ENCODE results near the gene TVP23C. TPM values are rescaled to one million over a fixed set of nuclear protein-coding genes. Genes with fewer than 3 reads are reported as not detected.
"Not testable (repeated sequence)": the region's sequence is repeated elsewhere in the genome, so short reads cannot be mapped to it uniquely, and the experiment has no call there.

TVP23C gene
- total RNA-seq, 1 donor from 2014 or later, result 48.0 TPM

DNA sequence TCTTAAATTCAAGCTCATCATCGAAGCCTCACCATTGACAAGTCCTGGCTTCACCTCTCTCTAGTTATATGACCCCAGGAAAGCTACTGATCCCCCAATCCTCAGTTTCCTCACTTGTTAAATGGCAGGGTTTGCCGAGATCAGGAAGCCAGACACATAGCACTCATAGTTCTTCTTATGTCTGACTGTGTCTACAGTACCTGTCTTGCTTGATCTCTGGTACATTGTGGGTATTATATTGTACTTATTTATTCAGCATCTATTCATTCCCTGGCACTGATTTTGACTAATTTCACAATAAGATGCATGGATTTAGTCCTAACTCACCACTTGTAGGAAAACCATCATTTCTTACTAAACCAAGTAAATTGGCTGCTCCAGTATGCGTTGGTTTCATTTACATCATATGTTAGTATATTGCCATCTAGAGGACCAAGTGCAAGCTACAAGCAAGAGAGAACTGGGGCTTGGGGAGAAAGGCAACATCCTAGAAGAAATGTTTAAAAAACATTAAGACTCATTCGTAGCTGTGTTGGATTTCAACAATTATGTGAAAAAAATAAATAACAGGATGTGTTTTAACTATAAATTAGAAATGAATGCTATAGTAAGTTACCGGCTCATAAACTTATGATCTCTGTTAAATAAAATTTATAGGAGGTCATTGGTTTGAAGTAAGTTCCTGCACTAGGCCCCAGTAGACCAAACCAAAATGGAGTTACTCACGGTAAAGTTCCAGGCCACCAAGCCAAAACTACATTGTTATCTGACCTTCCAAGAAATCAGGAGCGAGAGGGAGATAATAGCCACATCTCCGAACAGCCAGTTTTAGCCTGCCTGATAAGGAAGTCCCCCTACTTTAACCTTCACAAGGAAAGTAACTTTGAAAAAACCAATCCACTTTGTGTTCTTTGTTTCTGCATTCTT is 36.7 kb downstream of the TVP23C start:
- DNase-seq, result peak; percentile 76

DNA sequence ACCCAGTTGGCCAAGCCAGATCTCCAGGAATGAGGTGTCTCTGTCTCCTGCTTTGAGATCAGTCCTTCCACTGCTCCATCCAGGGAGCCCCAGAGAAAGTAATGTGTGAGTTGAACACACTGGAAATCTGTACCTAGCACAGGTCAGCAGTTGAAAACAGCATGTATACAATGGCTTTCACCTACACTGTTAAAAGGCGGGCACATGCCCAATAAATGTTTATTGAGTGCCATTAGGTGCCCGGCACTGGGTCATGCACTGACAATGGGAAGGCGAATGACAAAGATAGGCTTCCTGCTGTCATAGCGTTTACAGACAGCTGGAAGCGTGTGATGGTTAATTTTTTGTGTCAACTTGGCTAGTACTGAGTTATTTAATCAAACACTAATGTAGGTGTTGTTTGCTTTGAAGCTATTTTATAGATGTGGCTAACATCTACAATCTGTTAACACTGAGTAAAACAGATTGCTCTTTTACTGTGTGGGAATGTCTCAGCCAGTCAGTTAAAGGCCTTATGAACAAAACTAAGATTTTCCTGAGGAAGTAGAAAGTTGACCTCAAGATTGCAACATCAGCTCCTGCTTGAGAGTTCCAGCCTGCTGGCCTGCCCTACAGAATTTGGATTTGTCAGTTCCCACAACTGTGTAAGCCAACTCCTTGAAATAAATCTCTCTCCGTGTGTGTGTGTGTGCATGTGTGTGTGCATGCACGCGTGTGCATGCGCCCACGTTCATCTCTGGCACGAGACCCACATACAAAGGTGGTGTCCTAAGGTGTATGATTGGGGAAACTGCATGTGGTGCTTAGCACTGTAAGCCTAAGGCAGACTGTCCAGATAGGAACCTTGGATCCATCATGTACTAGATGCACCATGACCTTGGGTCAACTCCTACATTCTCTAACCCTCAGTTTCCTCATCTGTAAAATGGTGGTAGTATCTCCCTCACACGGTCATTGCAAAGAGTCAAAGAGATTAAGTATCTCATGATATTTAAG is 38.0 kb downstream of the TVP23C start:
- not testable (repeated sequence) for DNase-seq

DNA sequence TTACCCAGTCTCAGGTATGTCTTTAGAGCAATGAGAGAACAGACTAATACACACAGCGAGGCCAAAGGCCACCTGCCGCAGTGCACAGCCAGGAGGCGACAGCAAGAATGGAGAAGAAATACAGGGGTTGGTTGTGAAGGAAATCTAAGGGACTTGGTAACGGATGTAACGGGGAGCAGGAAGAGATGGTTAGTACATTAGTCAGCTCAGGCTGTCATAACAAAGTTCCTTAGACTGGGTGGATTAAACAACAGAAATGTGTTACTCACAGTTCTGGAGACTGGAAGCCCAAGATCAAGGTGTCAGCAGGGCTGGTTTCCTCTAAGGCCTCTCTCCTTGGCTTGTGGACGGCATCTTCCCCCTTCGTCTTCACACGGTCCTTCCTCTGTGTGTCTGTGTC is 47.1 kb downstream of the TVP23C start:
- peak; percentile 79 for DNase-seq

DNA sequence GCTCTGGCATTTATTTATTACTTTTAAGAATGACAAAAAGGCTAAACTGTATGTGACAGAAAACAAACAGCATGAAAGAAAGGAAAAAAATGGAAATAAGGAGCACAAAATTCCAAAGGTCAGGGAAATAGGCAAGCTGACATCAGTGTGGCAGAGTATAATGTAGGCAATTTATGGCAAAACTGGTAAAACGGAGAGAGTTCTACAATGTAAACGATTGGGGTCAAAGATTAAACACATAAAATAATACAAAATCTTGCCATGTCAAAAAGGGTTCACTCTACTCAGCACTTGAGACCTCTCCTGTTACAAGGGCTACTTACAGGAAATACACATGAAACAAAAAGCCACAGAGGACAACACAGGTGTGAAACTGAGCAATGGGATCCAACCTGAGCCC is 48.8 kb downstream of the TVP23C start:
- no peak for DNase-seq

DNA sequence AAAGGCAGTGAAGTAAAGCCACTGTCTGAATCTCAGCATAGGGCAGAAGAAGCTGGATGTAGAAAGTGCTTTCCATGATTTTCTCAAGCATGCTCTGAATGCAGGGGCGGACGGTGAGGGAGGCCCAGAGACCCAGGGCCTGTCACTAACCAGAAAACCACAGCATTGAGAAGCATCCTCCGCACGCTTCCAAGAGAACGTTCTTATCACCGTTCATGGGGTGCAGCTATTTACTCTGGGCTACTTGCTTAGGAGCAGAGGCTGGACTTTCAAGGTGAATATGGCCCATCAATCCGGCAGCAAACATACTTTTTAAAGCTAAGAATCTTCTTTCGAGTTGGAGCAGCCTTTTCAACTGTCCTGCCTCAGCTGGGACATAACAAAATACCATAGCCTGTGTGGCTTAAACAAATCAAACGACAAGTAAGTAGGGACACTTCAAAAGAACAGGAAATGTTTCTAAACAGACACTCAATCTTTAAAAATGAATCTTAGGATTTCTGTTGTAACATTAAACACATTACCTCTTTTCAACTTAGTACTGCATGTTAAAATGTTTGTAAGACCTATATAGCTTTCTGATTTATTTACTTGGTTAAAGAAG is 49.3 kb downstream of the TVP23C start:
- no peak for DNase-seq

DNA sequence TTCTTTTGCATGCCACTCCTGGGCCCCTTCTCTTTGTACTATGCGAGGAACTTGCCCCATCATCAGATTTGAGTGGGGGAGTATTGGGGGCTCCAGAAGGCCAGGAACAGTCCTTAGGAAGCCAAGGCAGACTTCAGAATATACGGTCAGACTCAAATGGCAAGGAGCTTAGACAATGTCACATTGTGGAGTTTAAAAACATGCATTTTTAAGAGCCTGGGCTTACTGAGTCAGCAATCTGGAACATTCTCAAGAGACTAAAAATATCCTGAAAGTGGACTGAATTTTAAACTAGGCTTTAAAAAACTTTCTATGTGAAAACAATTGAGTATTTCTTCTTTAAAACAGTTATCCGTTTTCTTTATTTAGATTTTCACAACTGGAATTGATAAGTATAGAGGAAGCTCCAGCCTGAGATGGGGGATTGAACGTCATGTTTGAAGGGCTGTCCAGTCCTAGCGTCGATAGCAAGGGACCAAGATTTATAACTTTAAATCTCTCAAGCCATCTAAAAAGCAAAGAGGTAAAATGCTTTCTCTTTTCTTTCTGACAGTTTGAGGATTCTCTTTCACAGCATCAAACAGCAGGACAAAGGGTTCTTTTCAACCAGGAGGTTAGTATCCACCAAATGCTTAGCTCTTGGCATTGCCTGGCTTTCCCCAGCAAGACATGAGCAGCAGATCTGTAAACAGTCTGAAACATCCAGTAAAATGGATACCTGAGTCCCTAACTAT is 50.1 kb downstream of the TVP23C start:
- DNase-seq, result no peak

DNA sequence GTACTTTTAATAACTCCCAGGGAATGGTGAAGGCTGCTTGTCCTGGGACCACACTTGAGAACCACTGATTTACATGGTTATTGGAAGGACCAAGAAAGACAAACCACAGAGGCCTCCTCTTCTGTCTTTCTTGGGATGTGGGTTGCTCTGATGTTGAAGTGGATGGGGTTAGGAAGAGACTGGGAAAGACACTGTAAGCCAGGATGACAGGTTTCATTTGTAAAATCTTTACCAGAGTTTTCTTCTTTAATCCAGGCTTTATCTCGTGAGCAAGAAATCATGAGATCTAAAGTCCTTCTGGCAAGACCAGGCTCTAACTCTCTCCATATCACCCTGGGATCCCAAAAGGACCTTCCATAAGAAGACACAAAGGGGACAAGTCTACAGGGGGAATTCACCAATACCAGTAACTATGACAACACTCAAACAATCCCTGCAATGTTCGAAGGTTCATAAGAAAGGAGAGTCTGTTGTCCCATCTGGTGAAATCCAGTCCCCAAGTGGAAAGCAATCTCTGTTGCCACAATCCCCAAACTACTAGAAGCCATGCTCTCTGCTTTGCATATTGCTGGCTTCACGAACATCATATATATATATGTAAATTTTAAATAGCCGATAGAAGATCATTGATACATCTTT is 51.1 kb downstream of the TVP23C start:
- DNase-seq, result no peak

DNA sequence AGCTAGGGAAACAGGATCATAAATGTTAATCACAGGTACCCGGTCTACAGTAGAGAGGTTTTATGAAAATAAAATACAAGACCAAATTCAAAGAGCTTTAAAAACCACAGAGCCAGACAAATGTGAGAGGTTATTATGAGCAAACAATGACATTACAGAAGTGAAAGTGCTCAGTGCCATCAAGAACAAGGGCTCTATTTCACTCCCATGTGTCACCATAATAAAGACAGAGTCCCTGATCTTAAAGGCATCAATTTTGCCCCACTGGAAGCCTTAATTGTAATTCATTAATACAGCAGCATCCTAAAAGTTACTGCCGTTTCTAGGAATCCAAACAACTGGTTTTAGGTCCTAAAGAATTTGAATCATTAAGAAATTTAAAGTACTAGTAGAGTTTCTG is 52.1 kb downstream of the TVP23C start:
- DNase-seq, result no peak

DNA sequence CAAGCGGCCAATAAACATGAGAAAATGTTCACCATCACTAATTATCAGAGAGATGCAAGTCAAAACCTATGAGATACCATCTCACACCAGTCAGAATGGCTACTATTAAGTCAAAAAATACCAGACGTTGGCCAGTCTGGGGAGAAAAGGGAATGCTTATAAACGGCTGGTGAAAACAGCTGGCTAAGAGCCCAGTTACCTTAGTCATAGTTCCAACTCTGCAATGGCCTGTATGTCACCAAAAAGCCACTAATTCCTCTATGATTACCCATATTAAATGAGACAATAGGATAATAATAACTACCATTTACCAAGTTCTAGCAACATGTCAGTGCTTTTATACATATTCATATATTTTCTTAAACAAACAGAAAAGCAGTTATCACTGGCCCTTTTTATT is 52.9 kb downstream of the TVP23C start:
- DNase-seq, result peak; percentile 79

DNA sequence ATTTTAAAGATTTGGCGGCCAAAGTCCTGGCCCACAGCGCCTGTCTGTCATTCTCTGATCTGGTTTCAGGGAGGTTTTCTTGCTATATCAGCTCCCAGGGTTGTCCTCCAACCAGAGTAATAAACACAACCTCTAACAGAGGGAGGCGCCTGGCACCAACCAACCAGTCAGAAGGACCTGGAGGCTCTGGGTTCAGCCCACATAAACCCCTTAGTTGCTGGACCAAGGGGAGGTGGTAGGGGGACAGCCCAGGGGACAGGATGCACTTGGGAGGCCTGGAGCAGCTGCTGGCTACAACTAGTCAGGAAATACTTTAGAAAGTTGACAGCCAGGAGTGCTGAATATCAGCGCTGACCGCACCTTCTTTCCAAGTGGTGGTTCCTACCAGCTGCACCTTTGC is 54.2 kb downstream of the TVP23C start:
- DNase-seq, result no peak

DNA sequence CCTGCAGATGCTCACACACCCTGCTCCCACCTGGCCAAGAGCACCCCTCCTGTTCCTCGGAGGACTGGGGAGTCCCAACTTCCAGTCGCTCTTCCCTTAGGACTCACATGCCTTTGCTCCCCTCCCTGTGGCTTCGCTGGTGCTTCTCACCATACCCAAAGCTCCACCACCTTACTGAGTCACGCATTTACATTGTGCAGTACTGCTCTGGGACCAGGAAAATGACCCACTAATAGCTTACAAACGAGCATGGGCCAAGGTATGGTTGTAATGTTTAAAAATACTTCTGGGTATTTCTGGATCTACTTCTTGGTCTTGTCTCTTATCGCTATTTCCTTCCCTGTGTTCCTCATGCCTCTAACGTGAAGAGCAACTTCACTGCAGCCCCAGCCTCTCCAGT is 54.8 kb downstream of the TVP23C start:
- no peak for DNase-seq

DNA sequence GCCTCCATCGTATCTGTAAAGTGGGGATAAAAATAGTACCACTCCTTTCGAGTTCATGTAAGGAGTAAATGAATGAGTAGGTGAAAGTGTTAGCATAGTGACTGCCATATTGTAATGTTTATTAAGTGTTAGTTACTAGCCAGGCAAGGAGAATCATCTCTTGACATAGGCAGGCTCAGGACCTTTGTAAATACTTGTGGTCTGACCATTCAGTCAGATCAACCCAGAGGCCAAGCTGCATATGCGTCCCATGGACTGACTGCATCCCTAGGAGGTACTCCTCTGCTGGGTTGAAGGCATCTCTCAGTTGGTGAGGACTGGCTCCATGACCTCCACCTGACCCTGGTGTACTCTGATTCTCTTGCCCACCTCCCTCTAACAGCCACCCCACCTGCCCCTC is 55.4 kb downstream of the TVP23C start:
- DNase-seq, result no peak

DNA sequence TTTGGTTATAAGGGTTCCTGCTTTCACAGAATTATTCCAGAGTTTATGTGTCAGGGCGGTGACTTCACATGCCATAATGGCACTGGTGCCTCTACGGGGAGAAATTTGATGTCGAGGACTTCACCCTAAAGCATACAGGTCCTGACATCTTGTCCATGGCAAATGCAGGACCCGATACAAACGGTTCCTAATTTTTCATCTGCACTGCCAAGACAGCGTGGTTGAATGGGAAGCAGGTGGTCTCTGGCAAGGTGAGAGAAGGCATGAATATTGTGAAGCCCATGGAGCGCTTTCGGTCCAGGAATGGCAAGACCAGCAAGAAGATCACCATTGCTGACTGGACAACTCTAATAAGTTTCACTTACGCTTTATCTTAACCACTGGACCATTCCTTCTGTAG is 56.3 kb downstream of the TVP23C start:
- DNase-seq, result no peak

DNA sequence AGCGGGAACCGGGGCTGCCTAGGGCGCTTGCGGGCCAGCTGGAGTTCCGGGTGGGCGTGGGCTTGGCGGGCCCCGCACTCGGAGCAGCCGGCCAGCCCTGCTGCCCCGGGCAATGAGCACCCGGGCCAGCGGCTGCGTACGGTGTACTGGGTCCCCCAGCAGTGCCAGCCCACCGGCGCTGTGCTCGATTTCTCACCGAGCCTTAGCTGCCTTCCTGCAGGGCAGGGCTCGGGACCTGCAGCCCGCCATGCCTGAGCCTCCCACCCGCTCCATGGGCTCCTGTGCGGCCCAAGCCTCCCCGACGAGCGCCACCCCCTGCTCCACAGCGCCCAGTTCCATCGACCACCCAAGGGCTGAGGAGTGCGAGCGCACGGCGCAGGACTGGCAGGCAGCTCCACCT is 57.6 kb downstream of the TVP23C start:
- DNase-seq, result not testable (repeated sequence)

DNA sequence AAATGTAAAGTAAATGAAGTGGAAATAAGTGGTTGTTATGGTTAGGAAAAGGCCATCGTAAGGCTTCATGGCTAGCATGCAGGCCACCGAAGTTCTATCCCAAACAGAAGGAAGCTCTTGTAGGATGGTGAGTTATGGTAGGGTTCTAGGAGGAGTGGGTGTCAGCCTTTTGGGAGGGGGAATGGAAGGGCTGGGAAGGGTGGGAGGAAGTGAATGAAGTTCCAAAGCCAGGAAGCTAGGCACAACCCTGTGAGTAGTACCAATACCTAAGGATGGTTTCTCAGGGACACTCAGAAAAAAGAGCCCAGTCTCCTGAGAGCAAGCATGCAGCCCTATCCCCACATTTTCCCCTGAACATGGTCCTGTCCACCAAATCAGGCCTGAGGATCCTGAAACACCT is 59.6 kb downstream of the TVP23C start:
- DNase-seq, result no peak

DNA sequence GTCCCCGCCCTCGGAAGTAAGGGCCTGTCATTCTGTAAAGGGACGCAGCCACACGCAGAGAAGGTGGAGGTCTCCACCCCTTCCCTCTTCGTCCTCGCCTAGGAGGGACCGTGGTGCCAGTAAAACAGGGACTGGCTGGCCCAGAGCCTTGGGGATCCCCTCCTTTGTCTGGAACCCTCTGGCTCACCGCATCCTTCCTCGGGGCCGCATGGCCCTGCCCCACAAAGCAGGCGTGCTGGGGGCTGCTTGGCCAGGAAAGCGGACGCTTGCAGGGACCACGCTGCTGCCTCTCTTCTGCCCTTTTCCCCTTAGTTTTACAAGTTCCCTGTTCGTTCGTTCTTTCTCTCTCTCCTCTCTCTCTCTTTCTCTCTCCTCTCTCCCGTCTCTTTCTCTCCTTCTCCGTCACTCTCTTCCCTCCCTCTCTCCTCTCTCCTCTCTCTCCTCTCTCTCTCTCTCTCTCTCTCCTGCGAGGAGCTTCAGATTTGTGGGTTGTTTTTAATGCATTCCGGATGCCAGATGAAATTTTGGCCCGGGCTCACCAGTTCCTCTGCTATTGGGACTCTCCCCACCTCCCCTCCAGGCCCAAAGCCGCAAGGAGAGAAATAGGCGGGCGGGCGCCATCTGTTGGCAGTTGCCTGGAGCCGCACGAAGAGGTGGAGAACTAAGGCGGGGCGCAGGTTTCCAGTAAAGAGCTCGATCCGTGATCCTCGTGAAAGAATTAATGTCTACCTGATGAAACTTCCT is 60.7 kb downstream of the TVP23C start:
- DNase-seq, result peak; percentile 85

DNA sequence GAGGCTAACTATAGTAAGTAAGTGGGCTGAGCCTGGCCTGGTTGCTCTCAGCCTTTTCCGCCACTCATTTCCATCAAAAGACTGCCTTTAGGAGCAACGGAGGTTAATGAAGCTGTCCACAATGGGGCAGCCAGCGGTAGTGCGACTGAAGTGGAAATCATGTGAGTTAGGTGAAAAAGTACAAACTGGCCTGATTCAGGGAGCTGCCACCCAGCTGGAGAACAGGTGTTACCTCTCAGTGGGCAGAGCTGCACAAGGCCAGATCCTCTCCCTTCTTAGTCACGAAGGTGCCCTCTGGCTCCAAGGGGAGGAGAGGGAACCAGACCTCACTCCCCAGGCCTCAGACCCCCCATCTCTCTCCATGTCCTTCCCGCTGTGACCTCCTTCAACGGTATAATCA is 61.5 kb downstream of the TVP23C start:
- DNase-seq, result peak; percentile 28

DNA sequence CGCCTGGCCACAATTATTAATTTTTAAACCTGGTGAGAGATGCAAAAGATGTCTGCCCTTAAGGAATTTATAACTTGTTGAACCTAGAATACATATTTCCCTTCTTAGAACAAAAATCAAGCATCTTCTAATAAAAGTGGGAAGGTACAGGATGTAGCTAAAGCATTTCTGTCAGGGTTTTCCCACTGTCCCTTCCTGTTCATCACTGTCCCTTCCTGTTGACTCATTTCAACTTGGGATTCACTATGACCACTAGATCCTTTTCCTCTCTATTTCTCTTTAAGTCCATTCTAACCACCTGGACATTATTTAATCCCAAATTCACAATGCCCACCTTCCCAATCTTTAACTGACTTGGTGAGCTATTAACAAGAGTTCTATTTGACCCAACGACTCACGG is 62.0 kb downstream of the TVP23C start:
- DNase-seq, result peak; percentile 42

DNA sequence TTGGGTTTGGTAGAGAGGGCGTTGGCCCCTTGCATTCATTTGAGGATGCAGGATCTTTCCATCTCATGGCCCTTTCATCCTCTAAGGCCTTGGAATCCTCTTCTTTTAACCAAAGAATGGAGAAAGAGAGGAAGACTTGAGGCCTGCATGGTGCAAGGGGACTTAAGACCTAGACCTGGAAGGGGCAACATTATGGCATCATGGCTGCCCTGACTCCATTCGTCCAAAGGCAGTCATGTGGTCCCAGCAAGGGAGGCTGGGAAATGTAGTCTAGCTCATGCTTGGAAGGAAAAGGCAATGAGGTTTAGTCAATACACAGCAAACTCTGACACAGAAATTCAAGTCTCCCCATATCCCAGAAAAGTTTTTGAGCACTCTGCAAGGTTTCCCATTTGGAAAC is 65.2 kb downstream of the TVP23C start:
- peak; percentile 30 for DNase-seq

DNA sequence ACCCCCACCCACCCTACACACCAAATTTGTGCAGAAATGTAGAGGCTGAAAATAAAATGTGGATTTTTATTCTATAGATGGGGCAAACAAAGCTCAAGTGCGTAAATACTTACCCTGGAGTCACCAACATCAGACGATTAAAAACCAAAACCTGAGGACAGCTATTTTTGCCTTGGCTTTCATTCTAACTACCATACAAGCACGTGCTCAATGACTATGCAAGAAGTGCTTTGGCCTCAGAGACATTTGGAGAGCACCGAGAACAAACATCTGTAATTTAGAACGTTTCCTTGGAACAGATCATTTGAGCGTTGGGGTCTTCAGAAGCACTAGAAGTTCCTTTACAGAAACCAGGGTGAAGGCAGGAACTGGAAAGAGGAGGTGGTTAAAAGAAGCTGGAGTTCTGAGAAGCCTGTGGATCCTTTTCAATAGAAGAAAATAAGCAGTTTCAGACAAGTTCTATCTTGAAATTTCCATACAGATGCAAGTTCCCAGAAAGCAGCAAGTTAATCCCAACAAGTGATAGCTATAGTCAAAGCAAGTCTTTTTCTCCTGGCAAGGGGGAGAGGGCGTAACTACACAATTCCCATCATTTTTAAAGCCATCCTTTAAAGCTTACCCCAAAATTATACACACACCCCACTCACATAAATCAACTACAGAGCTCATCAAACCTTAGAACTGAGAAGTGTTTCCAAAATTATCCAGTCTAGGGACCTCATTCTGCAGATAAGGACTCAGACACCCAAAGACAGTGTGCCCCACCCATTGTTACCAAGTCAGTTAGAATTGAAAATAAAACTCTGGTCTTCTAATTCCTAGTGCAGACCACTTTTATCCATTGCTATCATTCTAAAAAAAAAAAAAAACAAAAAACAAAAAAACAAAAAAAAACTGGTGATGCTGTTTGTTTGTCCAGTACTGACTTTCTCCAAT is 66.3 kb downstream of the TVP23C start:
- no peak for DNase-seq

Data from dermis blood vessel endothelial cell (primary cell).